Trophoblast cell (in vitro differentiated cells and primary cell): ENCODE results near the gene NXN. TPM values are rescaled to one million over a fixed set of nuclear protein-coding genes. Genes with fewer than 3 reads are reported as not detected.

Experiments used
- DNase-seq, 2 donors: peaks; one replicate each; pipeline ENCODE4 v3.0.0-alpha.2; 2016
- H2AFZ ChIP-seq: 2 replicates; pipeline ENCODE4 v1.6.1; 2013; ENCODE audit warnings: low read length, moderate library complexity, mild to moderate bottlenecking; ENCODE audit not compliant: insufficient read depth, poor library complexity
- H2AK5ac ChIP-seq: 2 replicates; pipeline ENCODE4 v1.6.1; 2013; ENCODE audit warnings: mild to moderate bottlenecking, low read length
- H2BK120ac ChIP-seq: 2 replicates; pipeline ENCODE4 v1.6.1; 2013; ENCODE audit warnings: low read length, mild to moderate bottlenecking, moderate library complexity; ENCODE audit not compliant: insufficient read depth, poor library complexity
- H2BK12ac ChIP-seq: 2 replicates; pipeline ENCODE4 v1.6.1; 2013; ENCODE audit warnings: mild to moderate bottlenecking, low read length, moderate library complexity
- H2BK5ac ChIP-seq: 2 replicates; pipeline ENCODE4 v1.6.1; 2013; ENCODE audit warnings: low read length, low read depth, moderate library complexity, mild to moderate bottlenecking; ENCODE audit not compliant: poor library complexity
- H3K14ac ChIP-seq: 2 replicates; pipeline ENCODE4 v1.6.1; 2013; ENCODE audit warnings: mild to moderate bottlenecking, low read length
- H3K18ac ChIP-seq: 2 replicates; pipeline ENCODE4 v1.6.1; 2013; ENCODE audit warnings: mild to moderate bottlenecking, low read length
- H3K23ac ChIP-seq: 2 replicates; pipeline ENCODE4 v1.6.1; 2013; ENCODE audit warnings: low read length
- H3K27ac ChIP-seq: 2 replicates; pipeline ENCODE4 v1.5.1; 2013; ENCODE audit warnings: low read depth, mild to moderate bottlenecking, inconsistent platforms, low read length, moderate library complexity
- H3K27me3 ChIP-seq: 2 replicates; pipeline ENCODE4 v1.6.1; 2013; ENCODE audit warnings: inconsistent platforms, mild to moderate bottlenecking, low read length, moderate library complexity; ENCODE audit not compliant: insufficient read depth
- H3K36me3 ChIP-seq, 2 experiments: 1 replicate in 1 of 2; 2 replicates in 1 of 2; pipeline ENCODE4 v1.6.1; 2013; ENCODE audit warnings: low read length in 2 of 2, mild to moderate bottlenecking in 2 of 2, moderate library complexity in 1 of 2; ENCODE audit not compliant: insufficient read depth in 2 of 2, control insufficient read depth in 1 of 2
- H3K4ac ChIP-seq: 2 replicates; pipeline ENCODE4 v1.6.1; 2013; ENCODE audit warnings: low read depth, mild to moderate bottlenecking, low read length, moderate library complexity
- H3K4me1 ChIP-seq, 2 experiments: 1 replicate in 1 of 2; 2 replicates in 1 of 2; pipeline ENCODE4 v1.6.1; 2013; ENCODE audit warnings: low read length in 2 of 2, mild to moderate bottlenecking in 2 of 2, moderate library complexity in 1 of 2; ENCODE audit not compliant: insufficient read depth in 2 of 2, control insufficient read depth in 1 of 2
- H3K4me2 ChIP-seq: 2 replicates; pipeline ENCODE4 v1.6.1; 2013; ENCODE audit warnings: inconsistent platforms, mild to moderate bottlenecking, low read length, moderate library complexity
- H3K4me3 ChIP-seq: 2 replicates; pipeline ENCODE4 v1.5.1; 2013; ENCODE audit warnings: mild to moderate bottlenecking, low read depth, low read length, inconsistent platforms
- H3K79me1 ChIP-seq: one replicate; pipeline ENCODE4 v1.6.1; 2013; ENCODE audit warnings: low read length
- H3K79me2 ChIP-seq: 2 replicates; pipeline ENCODE4 v1.6.1; 2013; ENCODE audit warnings: low read length, mild to moderate bottlenecking; ENCODE audit not compliant: control insufficient read depth, insufficient read depth, poor library complexity
- H3K9ac ChIP-seq: 2 replicates; pipeline ENCODE4 v1.6.1; 2013; ENCODE audit warnings: mild to moderate bottlenecking, low read length
- H3K9me3 ChIP-seq: 2 replicates; pipeline ENCODE4 v1.6.1; 2013; ENCODE audit warnings: low read depth, mild to moderate bottlenecking, control low read depth, inconsistent platforms, low read length; ENCODE audit not compliant: insufficient read depth
- H4K12ac ChIP-seq: 2 replicates; pipeline ENCODE4 v1.6.1; 2013; ENCODE audit warnings: low read depth, mild to moderate bottlenecking, low read length, moderate library complexity
- H4K8ac ChIP-seq: 2 replicates; pipeline ENCODE4 v1.6.1; 2013; ENCODE audit warnings: low read depth, mild to moderate bottlenecking, low read length, moderate library complexity
- H4K91ac ChIP-seq: one replicate; pipeline ENCODE4 v1.6.1; 2013; ENCODE audit warnings: low read depth, mild to moderate bottlenecking, low read length, moderate library complexity
- WGBS: extraction: QIAGEN DNeasy Blood & Tissue Kit; methylation state at CpG from one replicate; pipeline ENCODE4 v1.1.7; 2013; ENCODE audit warnings: missing lambda C conversion rate; ENCODE audit not compliant: insufficient read length, insufficient coverage; ENCODE audit errors: extremely low coverage; 5-methylcytosine and 5-hydroxymethylcytosine counted together
- polyA plus RNA-seq: library from polyadenylated mRNA; stranded (reverse); fragments of 200-250 nt; gene quantifications from 2 replicates; pipeline ENCODE4 v1.2.3, GENCODE V29; 2013

The NXN gene
- polyA plus RNA-seq = 57.9 and 59.2 TPM in 2 replicates

GRCh38 chr17:979539-980405, at the start of gene NXN:
NXN (minus strand) TSS chr17:979776.
- H4K91ac ChIP-seq = peak within 1 kb of the TSS; percentile 94
- peak within 1 kb of the TSS; percentile 79 for H3K4me2 ChIP-seq
- peak within 1 kb of the TSS; percentile 81 for H3K27ac ChIP-seq
- H2AK5ac ChIP-seq = peak within 1 kb of the TSS; percentile 51
- peak within 1 kb of the TSS; percentile 90 for H2BK120ac ChIP-seq
- no peaks in the 10 kb centered on the region for H3K27me3 ChIP-seq
- peak within 1 kb of the TSS; percentile 86 for H2AFZ ChIP-seq
- H2BK5ac ChIP-seq = peak within 1 kb of the TSS; percentile 94
- H3K79me1 ChIP-seq = peaks cover 16% of the 10 kb centered on the region
- H3K14ac ChIP-seq = peak within 1 kb of the TSS; percentile 87
- H4K12ac ChIP-seq = peak within 1 kb of the TSS; percentile 67
- DNase-seq = peak; percentile 52 to 78
- peak within 1 kb of the TSS; percentile 99 for H3K4me3 ChIP-seq
- no peaks in the 10 kb centered on the region for H3K9me3 ChIP-seq
- H3K79me2 ChIP-seq = peaks cover 26% of the 10 kb centered on the region
- H3K4ac ChIP-seq = peak within 1 kb of the TSS; percentile 99
- no peak within 1 kb of the TSS for H3K23ac ChIP-seq
- peaks cover 0 to 2% of the 10 kb centered on the region in 2 experiments for H3K36me3 ChIP-seq
- WGBS = no CpG with 5 or more reads among the region's 94 CpGs
- H2BK12ac ChIP-seq = peak within 1 kb of the TSS; percentile 45
- peak within 1 kb of the TSS; percentile 97 for H3K9ac ChIP-seq
- peaks cover 11 to 15% of the 10 kb centered on the region in 2 experiments for H3K4me1 ChIP-seq
- peak within 1 kb of the TSS; percentile 94 for H3K18ac ChIP-seq
- H4K8ac ChIP-seq = peak within 1 kb of the TSS; percentile 80

- Histone ChIP-seq H3K14ac (no peak overlapping the region), H3K4me2 (no peak overlapping the region)
- WGBS = no CpG with 5 or more reads among the region's 9 CpGs
Measured at GRCh38 chr17:1027044-1027443, 47.5 kb upstream of the NXN start.

GRCh38 chr17:1026599-1026975, 47.0 kb upstream of the NXN start:
- H2BK120ac ChIP-seq = no peak overlapping the region
- no CpG with 5 or more reads among the region's 10 CpGs for WGBS
- DNase-seq = no peak
- peaks cover 3 to 10% of the 10 kb centered on the region in 2 experiments for H3K36me3 ChIP-seq
- H3K4me2 ChIP-seq = no peak overlapping the region
- H3K14ac ChIP-seq = no peak overlapping the region
- H4K12ac ChIP-seq = no peak overlapping the region
- H2AFZ ChIP-seq = no peak overlapping the region
- no peak overlapping the region for H3K4me3 ChIP-seq
- no peak overlapping the region for H3K18ac ChIP-seq
- H2BK12ac ChIP-seq = no peak overlapping the region
- H3K9me3 ChIP-seq = no peaks in the 10 kb centered on the region
- no peak overlapping the region for H4K91ac ChIP-seq
- H3K79me1 ChIP-seq = no peaks in the 10 kb centered on the region
- H3K4me1 ChIP-seq = no peaks in the 10 kb centered on the region
- H3K27me3 ChIP-seq = peaks cover 5% of the 10 kb centered on the region
- H3K27ac ChIP-seq = no peak overlapping the region
- no peak overlapping the region for H3K9ac ChIP-seq
- H4K8ac ChIP-seq = no peak overlapping the region
- no peak overlapping the region for H2BK5ac ChIP-seq
- no peak overlapping the region for H3K4ac ChIP-seq
- H2AK5ac ChIP-seq = no peak overlapping the region
- H3K23ac ChIP-seq = no peak overlapping the region
- H3K79me2 ChIP-seq = no peaks in the 10 kb centered on the region

More at GRCh38 chr17:1027044-1027443, 47.5 kb upstream of the NXN start:
- H3K4me3 ChIP-seq = no peak overlapping the region
- no peaks in the 10 kb centered on the region for H3K79me2 ChIP-seq
- H2AK5ac ChIP-seq = no peak overlapping the region
- H3K23ac ChIP-seq = no peak overlapping the region
- no peak overlapping the region for H3K9ac ChIP-seq
- H2BK12ac ChIP-seq = no peak overlapping the region
- peaks cover 8% of the 10 kb centered on the region for H3K27me3 ChIP-seq
- H2BK120ac ChIP-seq = no peak overlapping the region
- H3K36me3 ChIP-seq = peaks cover 3 to 10% of the 10 kb centered on the region in 2 experiments
- H3K27ac ChIP-seq = no peak overlapping the region
- H3K9me3 ChIP-seq = no peaks in the 10 kb centered on the region
- H4K91ac ChIP-seq = no peak overlapping the region
- H4K8ac ChIP-seq = no peak overlapping the region
- H3K4ac ChIP-seq = no peak overlapping the region
- H3K18ac ChIP-seq = no peak overlapping the region
- H3K4me1 ChIP-seq = no peaks in the 10 kb centered on the region
- no peak overlapping the region for H4K12ac ChIP-seq
- H2BK5ac ChIP-seq = no peak overlapping the region
- H3K79me1 ChIP-seq = no peaks in the 10 kb centered on the region
- no peak for DNase-seq
- H2AFZ ChIP-seq = no peak overlapping the region

GRCh38 chr17:1025733-1026598, 46.4 kb upstream of the NXN start:
- no peaks in the 10 kb centered on the region for H3K79me1 ChIP-seq
- no peak overlapping the region for H3K4me2 ChIP-seq
- no peak overlapping the region for H3K18ac ChIP-seq
- no CpG with 5 or more reads among the region's 30 CpGs for WGBS
- no peak overlapping the region for H3K4me3 ChIP-seq
- H3K4ac ChIP-seq = no peak overlapping the region
- H4K91ac ChIP-seq = no peak overlapping the region
- H4K12ac ChIP-seq = no peak overlapping the region
- no peak overlapping the region for H3K9ac ChIP-seq
- H3K36me3 ChIP-seq = peaks cover 3 to 8% of the 10 kb centered on the region in 2 experiments
- H2BK12ac ChIP-seq = no peak overlapping the region
- no peak for DNase-seq
- H2BK5ac ChIP-seq = no peak overlapping the region
- no peak overlapping the region for H3K14ac ChIP-seq
- H3K27ac ChIP-seq = no peak overlapping the region
- no peak overlapping the region for H2AFZ ChIP-seq
- no peak overlapping the region for H2AK5ac ChIP-seq
- H3K23ac ChIP-seq = no peak overlapping the region
- H3K27me3 ChIP-seq = peaks cover 1% of the 10 kb centered on the region
- H3K79me2 ChIP-seq = no peaks in the 10 kb centered on the region
- no peak overlapping the region for H2BK120ac ChIP-seq
- no peak overlapping the region for H4K8ac ChIP-seq
- H3K4me1 ChIP-seq = no peaks in the 10 kb centered on the region
- no peaks in the 10 kb centered on the region for H3K9me3 ChIP-seq
